PFSK-1 (cell line): Measurements from ENCODE around the gene ERC1.

Experiments
- POLR2AphosphoS5 ChIP-seq: IDR thresholded peaks from 2 replicates; pipeline ENCODE4 v1.6.1; 2012; ENCODE audit warnings: low read depth, mild to moderate bottlenecking, control low read depth, low read length, moderate library complexity
- SIN3A ChIP-seq: IDR thresholded peaks from 2 replicates; pipeline ENCODE4 v1.6.1; 2012; ENCODE audit warnings: mild to moderate bottlenecking, low read length, moderate library complexity, borderline replicate concordance; ENCODE audit not compliant: insufficient read depth
- TAF1 ChIP-seq: IDR thresholded peaks from 2 replicates; pipeline ENCODE4 v1.6.1; 2012; ENCODE audit warnings: low read length, control low read depth, borderline replicate concordance; ENCODE audit not compliant: insufficient read depth
- TF ChIP-seq, protein P1 (sequence below), 2 experiments: IDR thresholded peaks; 2 replicates each; pipeline versions ENCODE4 v1.6.1 to v1.8.0; 2011 to 2012; ENCODE audit warnings: low read depth in 2 of 2, low read length in 2 of 2, control low read depth in 1 of 2, inconsistent platforms in 1 of 2, mild to moderate bottlenecking in 1 of 2, moderate library complexity in 1 of 2; ENCODE audit not compliant: insufficient read depth in 1 of 2

DNA sequence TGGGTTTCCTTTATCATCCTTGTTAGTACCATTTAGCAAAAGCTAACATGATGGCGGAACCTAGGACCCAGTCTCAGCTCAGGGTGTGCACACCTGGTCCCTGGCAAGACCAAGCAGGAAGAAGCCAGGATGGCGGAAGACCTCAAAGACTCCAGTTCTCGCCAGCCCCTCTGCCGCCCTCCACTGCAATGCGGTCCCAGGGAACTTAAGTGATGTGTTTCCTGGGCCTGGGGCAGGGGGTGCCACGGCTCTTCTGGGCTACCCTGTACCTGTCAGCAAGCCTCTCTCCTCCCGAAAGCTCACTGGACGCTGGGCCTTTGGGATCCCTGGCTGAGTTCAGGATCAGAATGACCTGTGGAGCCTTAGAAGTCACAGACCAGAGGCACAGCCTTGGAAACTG is 532.0 kb downstream of the ERC1 start:
- no peak for TF ChIP-seq TAF1
- TF ChIP-seq, protein P1, sequence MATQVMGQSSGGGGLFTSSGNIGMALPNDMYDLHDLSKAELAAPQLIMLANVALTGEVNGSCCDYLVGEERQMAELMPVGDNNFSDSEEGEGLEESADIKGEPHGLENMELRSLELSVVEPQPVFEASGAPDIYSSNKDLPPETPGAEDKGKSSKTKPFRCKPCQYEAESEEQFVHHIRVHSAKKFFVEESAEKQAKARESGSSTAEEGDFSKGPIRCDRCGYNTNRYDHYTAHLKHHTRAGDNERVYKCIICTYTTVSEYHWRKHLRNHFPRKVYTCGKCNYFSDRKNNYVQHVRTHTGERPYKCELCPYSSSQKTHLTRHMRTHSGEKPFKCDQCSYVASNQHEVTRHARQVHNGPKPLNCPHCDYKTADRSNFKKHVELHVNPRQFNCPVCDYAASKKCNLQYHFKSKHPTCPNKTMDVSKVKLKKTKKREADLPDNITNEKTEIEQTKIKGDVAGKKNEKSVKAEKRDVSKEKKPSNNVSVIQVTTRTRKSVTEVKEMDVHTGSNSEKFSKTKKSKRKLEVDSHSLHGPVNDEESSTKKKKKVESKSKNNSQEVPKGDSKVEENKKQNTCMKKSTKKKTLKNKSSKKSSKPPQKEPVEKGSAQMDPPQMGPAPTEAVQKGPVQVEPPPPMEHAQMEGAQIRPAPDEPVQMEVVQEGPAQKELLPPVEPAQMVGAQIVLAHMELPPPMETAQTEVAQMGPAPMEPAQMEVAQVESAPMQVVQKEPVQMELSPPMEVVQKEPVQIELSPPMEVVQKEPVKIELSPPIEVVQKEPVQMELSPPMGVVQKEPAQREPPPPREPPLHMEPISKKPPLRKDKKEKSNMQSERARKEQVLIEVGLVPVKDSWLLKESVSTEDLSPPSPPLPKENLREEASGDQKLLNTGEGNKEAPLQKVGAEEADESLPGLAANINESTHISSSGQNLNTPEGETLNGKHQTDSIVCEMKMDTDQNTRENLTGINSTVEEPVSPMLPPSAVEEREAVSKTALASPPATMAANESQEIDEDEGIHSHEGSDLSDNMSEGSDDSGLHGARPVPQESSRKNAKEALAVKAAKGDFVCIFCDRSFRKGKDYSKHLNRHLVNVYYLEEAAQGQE (IDR thresholded peaks at IDR 0.05; ENCODE audit: insufficient read depth in 1 of 2, low read depth in 2 of 2, low read length in 2 of 2): no peak
- TF ChIP-seq POLR2AphosphoS5: no peak
- no peak for TF ChIP-seq SIN3A
